DMS79 treated with DMSO at 0.1 percent for 48 hours (cell line): ENCODE data around the gene PTPRH.

ENCODE experiments used
- DNase-seq: peaks from one replicate; lab custom pipeline; 2025; lab: John Stamatoyannopoulos, UW

The PTPRH gene

GRCh38 chr19:55132453-55133129 is 76.7 kb downstream of the PTPRH start:
- DNase-seq, result no peak

- DNase-seq, result no peak
These were observed 77.9 kb downstream of the PTPRH start for GRCh38 chr19:55131421-55131820.
